ENCODE data around the gene CSAG2.

The CSAG2 gene

DNA sequence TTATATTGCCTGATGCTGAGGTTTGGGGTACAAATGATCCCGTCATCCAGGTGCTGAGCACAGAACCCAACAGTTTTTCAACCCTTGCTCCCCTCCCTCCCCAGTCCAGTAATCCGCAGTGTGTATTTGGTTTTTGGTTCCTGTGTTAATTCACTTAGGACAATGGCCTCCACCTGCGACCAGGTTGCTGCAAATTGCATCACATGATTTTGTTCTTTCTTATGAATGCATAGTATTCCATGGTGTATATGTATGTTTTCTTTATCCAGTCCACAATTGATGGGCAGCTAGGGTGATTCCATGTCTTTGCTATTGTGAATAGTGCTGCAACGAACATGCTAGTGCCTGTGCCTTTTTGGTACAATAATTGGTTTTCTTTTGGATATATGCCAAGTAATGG is 46.0 kb downstream of the CSAG2 start:
- no peak for DNase-seq (ENCODE audit: low read depth)

DNA sequence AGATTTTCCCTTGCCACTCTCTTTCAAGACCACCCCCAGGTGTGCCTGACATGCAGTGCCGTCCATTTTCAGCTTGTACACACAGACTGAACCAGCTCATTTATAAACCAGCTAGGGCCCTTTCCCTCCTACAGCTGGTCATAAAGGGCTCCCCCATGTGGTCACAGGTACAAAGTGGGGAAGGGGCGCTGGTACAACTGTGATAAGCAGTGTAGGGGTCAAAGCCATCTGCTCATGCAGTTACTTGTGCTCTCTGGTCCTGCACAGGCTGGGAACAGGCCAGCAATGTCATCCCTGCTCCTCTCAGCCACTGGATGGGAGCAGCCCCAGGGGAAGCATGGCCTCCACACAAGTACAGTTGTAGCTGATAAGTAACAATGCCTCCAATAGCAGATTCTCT is 50.8 kb downstream of the CSAG2 start:
- no peak for DNase-seq (ENCODE audit: low read depth)
